Mononuclear cell (primary cell): ENCODE results near the gene TEX53. TPM values are rescaled to one million over a fixed set of nuclear protein-coding genes. Genes with fewer than 3 reads are reported as not detected.

Experiments used
- H3K27me3 ChIP-seq: 2 replicates; pipeline ENCODE4 v1.6.0; 2011; ENCODE audit warnings: low read length, control low read depth; ENCODE audit not compliant: insufficient read depth
- H3K4me1 ChIP-seq: 2 replicates; pipeline ENCODE4 v1.5.1; 2011; ENCODE audit warnings: mild to moderate bottlenecking, low read length, control low read depth; ENCODE audit not compliant: insufficient read depth
- H3K4me3 ChIP-seq: 2 replicates; pipeline ENCODE4 v1.5.1; 2011; ENCODE audit warnings: mild to moderate bottlenecking, low read length, moderate library complexity
- H3K9me3 ChIP-seq: 2 replicates; pipeline ENCODE4 v1.5.1; 2011; ENCODE audit warnings: low read depth, mild to moderate bottlenecking, control low read depth, low read length
- total RNA-seq: library from RNA; depleted of rRNA; stranded (reverse); fragments of >200 nt; gene quantifications from one replicate; pipeline ENCODE4 v1.2.3, GENCODE V29; 2012

TEX53 gene
- not detected for total RNA-seq

GRCh38 chr9:114657705-114658104 lies at the start of gene TEX53:
Gene TEX53, minus strand, starts transcription at chr9:114657805. Its CDS starts 31 bp downstream, at chr9:114657774.
- Histone ChIP-seq H3K4me1 (peaks cover 8% of the 10 kb centered on the region), H3K4me3 (no peak within 1 kb of the TSS), H3K9me3 (no peaks in the 10 kb centered on the region), H3K27me3 (peaks cover 1% of the 10 kb centered on the region)

DNA sequence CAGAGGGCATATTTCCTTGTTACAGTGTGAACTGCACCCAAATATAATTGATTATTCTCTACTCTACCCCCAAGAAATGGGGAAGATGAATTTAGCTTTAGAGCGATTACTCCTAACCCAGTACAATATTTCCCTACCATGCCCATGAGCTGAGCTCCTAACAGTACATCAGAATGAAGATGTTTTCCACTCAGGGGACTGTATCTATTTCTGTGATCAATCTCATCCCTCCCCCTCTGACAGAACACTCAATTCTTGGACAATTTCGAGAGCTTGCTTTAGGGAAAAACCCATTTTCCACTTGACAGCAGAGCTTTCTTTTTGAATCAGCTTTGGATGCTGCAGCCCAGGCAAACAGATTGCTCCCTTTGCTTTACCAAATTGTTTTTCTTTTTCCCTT lies 49.1 kb upstream of the TEX53 start:
- no peaks in the 10 kb centered on the region for H3K9me3 ChIP-seq
- no peaks in the 10 kb centered on the region for H3K27me3 ChIP-seq
- no peak overlapping the region for H3K4me3 ChIP-seq
- no peaks in the 10 kb centered on the region for H3K4me1 ChIP-seq

GRCh38 chr9:114701988-114702387 lies 44.4 kb upstream of the TEX53 start:
- Histone ChIP-seq H3K4me3 (no peak overlapping the region), H3K9me3 (no peaks in the 10 kb centered on the region), H3K4me1 (no peaks in the 10 kb centered on the region), H3K27me3 (no peaks in the 10 kb centered on the region)

- Histone ChIP-seq H3K9me3 (no peaks in the 10 kb centered on the region), H3K4me3 (no peak overlapping the region), H3K27me3 (no peaks in the 10 kb centered on the region), H3K4me1 (no peaks in the 10 kb centered on the region)
Measured at GRCh38 chr9:114697951-114698351, 40.3 kb upstream of the TEX53 start.

GRCh38 chr9:114696814-114697544 lies 39.4 kb upstream of the TEX53 start:
- H3K4me1 ChIP-seq = no peaks in the 10 kb centered on the region
- no peaks in the 10 kb centered on the region for H3K27me3 ChIP-seq
- H3K9me3 ChIP-seq = no peaks in the 10 kb centered on the region
- H3K4me3 ChIP-seq = no peak overlapping the region

- Histone ChIP-seq H3K4me3 (no peak overlapping the region), H3K27me3 (no peaks in the 10 kb centered on the region), H3K4me1 (peaks cover 9% of the 10 kb centered on the region), H3K9me3 (no peaks in the 10 kb centered on the region)
Measured at GRCh38 chr9:114695948-114696347, 38.3 kb upstream of the TEX53 start.

DNA sequence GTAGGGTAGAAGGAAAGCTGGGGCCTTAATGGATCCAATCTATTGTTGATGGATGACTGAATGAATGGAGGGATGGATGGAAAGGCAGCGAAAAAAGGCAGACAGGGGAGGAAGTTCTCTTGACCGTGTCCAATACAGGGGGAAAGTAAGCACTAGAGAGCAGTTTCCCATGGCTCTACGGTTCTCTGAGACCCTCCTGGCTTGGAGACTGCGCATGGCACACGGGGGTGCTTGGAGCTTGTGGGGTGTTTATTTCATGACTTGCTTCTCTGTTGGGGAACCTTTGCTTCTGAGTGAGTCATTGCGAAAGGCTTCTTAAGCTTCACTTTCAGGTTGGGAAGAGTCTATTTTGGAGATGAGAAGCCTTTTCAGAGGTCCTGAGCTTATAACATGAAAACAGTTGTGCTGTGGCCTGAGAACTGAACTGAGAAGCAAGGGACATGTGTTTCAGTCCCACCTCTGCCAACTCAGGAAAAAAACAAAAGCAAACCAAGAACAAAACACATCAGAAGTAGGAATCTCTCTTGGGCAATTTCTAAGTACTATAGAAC lies 37.2 kb upstream of the TEX53 start:
- Histone ChIP-seq H3K4me1 (peaks cover 9% of the 10 kb centered on the region), H3K27me3 (no peaks in the 10 kb centered on the region)

DNA sequence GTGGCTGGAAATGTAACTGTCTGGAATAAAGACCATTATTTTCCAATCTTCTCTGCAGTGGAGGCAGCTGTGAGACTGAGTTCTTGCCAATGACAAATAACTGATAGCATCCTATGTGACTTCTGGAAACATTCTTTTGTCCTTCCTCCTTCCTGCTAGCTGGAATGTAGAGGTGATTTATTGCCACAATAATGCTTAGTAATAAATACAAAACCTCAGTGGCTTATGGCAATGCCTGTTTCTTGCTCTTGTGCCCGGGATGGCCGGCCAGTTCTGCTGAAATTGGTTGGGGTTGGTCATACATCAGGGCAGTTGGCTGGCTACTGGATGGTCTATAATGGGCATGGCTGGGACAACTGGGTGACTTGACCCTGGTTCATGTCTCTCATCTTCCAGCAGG lies 36.5 kb upstream of the TEX53 start:
- H3K9me3 ChIP-seq = no peaks in the 10 kb centered on the region
- H3K4me1 ChIP-seq = peaks cover 9% of the 10 kb centered on the region
- no peaks in the 10 kb centered on the region for H3K27me3 ChIP-seq
- no peak overlapping the region for H3K4me3 ChIP-seq

More for the DNA sequence above, 37.2 kb upstream of the TEX53 start:
- H3K4me3 ChIP-seq = no peak overlapping the region
- H3K9me3 ChIP-seq = no peaks in the 10 kb centered on the region

- H3K4me3 ChIP-seq = no peak overlapping the region
- no peaks in the 10 kb centered on the region for H3K9me3 ChIP-seq
- H3K27me3 ChIP-seq = no peaks in the 10 kb centered on the region
- H3K4me1 ChIP-seq = peaks cover 9% of the 10 kb centered on the region
Measured at GRCh38 chr9:114693248-114693855, 35.7 kb upstream of the TEX53 start.

- Histone ChIP-seq H3K4me3 (no peak overlapping the region), H3K27me3 (no peaks in the 10 kb centered on the region), H3K9me3 (no peaks in the 10 kb centered on the region), H3K4me1 (peaks cover 9% of the 10 kb centered on the region)
Measured at GRCh38 chr9:114691956-114692295, 34.3 kb upstream of the TEX53 start.

DNA sequence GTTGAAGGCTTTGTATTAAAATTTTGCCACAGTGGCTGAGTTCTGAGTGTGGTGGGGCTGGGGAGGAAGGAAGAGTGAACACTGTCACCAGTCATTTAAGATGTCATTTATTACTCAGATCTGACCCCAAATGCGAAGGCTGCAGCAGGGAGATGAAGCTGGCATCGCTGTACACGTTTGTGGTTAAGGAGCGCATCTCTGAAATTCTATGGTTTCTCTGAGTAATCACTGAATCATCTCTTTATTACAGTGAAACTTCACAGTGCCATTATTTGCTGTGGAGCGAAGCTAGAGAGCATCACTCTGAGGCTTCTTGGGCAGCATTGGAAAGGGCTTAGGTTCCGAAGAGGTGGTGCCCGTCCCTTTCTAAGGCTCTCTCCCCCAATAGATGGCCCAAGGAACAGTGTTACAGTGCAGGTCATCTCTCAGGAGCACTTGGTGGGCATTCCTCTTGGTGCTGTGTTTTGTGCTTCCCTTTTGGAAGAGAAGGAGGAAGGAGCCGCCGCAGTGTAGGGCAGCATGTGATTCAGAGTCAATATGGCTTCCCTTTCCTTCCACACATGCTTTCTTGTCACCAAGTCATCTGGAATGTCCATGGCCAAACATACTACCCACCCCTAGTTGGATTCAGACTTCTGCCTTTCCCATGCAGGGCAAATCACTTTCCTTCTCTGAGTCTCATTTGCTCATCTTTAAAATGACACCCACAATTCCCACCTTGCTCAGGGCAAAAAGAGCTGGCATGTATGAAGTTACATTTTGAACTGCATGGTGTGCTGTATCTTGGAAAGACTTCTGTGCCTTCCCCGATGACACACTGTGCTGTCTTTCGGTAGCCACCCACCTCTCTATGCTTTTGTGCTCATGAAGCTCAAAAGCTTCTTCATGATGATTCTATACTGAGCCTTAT lies 33.7 kb upstream of the TEX53 start:
- Histone ChIP-seq H3K9me3 (no peaks in the 10 kb centered on the region), H3K4me3 (no peak overlapping the region), H3K27me3 (no peaks in the 10 kb centered on the region), H3K4me1 (peaks cover 9% of the 10 kb centered on the region)

DNA sequence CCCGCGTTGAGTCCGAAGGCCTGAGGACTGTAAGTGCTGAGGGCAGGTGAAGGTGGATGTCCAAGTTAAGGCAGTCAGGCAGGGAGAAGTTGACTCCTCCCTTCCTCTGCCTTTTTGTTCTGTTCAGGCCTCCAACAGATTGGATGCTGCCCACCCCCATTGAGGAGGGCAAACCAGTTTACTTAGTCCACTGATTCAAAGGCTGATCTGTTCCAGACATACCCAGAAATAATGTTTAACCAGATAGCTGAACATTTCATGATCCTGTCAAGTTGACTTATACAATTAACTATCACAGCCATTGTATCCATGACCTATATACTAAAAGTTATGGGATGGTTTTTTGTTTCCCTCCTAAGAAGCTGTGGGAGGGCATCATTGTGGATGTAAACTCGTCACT lies 32.7 kb upstream of the TEX53 start:
- peaks cover 9% of the 10 kb centered on the region for H3K4me1 ChIP-seq
- no peak overlapping the region for H3K4me3 ChIP-seq
- no peaks in the 10 kb centered on the region for H3K9me3 ChIP-seq
- no peaks in the 10 kb centered on the region for H3K27me3 ChIP-seq

GRCh38 chr9:114689813-114690212 lies 32.2 kb upstream of the TEX53 start:
- Histone ChIP-seq H3K4me1 (peaks cover 9% of the 10 kb centered on the region), H3K9me3 (no peaks in the 10 kb centered on the region), H3K4me3 (no peak overlapping the region), H3K27me3 (no peaks in the 10 kb centered on the region)

DNA sequence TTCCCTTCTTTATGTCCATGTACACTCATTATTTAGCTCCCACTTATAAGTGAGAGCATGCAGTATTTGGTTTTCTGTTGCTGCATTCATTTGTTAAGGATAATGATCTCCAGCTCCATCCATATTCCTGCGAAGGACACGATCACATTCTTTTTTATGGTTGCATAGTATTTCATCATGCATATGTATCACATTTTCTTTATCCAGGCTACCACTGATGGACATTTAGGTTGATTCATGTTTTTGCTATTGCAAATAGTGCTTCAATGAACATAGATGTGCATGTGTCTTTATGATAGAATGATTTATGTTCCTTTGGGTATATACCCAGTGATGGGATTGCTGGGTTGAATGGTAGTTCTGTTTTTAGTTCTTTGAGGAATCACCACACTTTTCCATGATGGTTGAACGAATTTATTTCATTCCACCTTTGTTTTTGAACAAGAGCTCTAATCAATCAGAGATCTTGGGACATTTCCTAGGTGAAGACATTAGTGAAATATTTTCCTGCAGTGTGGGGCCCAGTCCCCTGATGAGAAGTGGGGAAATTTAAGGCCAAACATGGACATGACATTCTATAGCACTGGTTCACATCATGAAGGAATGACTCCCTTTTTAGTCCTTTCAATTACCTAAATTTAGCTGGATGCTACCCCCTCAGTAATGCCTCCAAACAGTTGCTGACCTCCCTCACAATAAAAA lies 31.5 kb upstream of the TEX53 start:
- Histone ChIP-seq H3K27me3 (no peaks in the 10 kb centered on the region), H3K9me3 (no peaks in the 10 kb centered on the region), H3K4me1 (peaks cover 9% of the 10 kb centered on the region), H3K4me3 (no peak overlapping the region)
